ENCODE data around the gene CLDND1. TPM values are rescaled to one million over a fixed set of nuclear protein-coding genes. Genes with fewer than 3 reads are reported as not detected.
"Not testable (repeated sequence)": the region's sequence is repeated elsewhere in the genome, so short reads cannot be mapped to it uniquely, and the experiment has no call there.

CLDND1 gene
- total RNA-seq = 100 to 1,000 TPM; 514 to 528 TPM

GRCh38 chr3:98522544-98523281 is at the start of gene CLDND1:
CLDND1 (minus strand) TSS chr3:98522902; CDS start chr3:98521424, 1,478 bp downstream.
- Mint-ChIP-seq H3K4me3 (peak within 1 kb of the TSS; percentile 96), H3K36me3 (peaks cover 82% of the 10 kb centered on the region), H3K9me3 (ENCODE audit: low read depth) (no peaks in the 10 kb centered on the region), H3K27me3 (no peaks in the 10 kb centered on the region), H3K4me1 (peaks cover 67% of the 10 kb centered on the region), H3K27ac (peak within 1 kb of the TSS; percentile 93)
- CTCF ChIA-PET = interaction anchor here (0.7 to 2.1 kb wide), 17 partner anchors 10 to 483 kb away, joined by 3 to 9 read pairs (median 3); no protein-coding TSS in a partner anchor
- DNase-seq (peak; percentile 98), ATAC-seq (peak; percentile 93)

GRCh38 chr3:98568402-98568801 is 45.7 kb upstream of the CLDND1 start:
- no peak for DNase-seq
- H3K27ac Mint-ChIP-seq = peak overlapping the region; percentile 90
- CTCF ChIA-PET = no interaction called here
- no peak overlapping the region for H3K4me3 Mint-ChIP-seq
- H3K27me3 Mint-ChIP-seq = no peaks in the 10 kb centered on the region
- no peak for ATAC-seq
- H3K4me1 Mint-ChIP-seq = peaks cover 80% of the 10 kb centered on the region
- peaks cover 31% of the 10 kb centered on the region for H3K36me3 Mint-ChIP-seq
- peaks cover 4% of the 10 kb centered on the region for H3K9me3 Mint-ChIP-seq (ENCODE audit: low read depth)

- Mint-ChIP-seq H3K4me3 (peak overlapping the region; percentile 46), H3K36me3 (peaks cover 31% of the 10 kb centered on the region), H3K9me3 (ENCODE audit: low read depth) (peaks cover 4% of the 10 kb centered on the region), H3K4me1 (peaks cover 80% of the 10 kb centered on the region), H3K27ac (peak overlapping the region; percentile 90), H3K27me3 (no peaks in the 10 kb centered on the region)
- DNase-seq (peak; percentile 76), ATAC-seq (peak; percentile 55)
- CTCF ChIA-PET = interaction anchor here (1.6 kb wide), 1 partner anchor 45 kb away, joined by 4 read pairs; the partner anchor contains the start of gene CLDND1
Measured at GRCh38 chr3:98567666-98568270, 45.1 kb upstream of the CLDND1 start.

GRCh38 chr3:98565843-98566242 is 43.1 kb upstream of the CLDND1 start:
- H3K4me1 Mint-ChIP-seq = peaks cover 82% of the 10 kb centered on the region
- H3K9me3 Mint-ChIP-seq (ENCODE audit: low read depth) = peaks cover 4% of the 10 kb centered on the region
- peak overlapping the region; percentile 83 for H3K27ac Mint-ChIP-seq
- H3K27me3 Mint-ChIP-seq = no peaks in the 10 kb centered on the region
- no peak for ATAC-seq
- DNase-seq = no peak
- peaks cover 24% of the 10 kb centered on the region for H3K36me3 Mint-ChIP-seq
- H3K4me3 Mint-ChIP-seq = no peak overlapping the region
- CTCF ChIA-PET = interaction anchor here (0.6 to 1.6 kb wide), 6 partner anchors 10 to 236 kb away, joined by 3 to 5 read pairs (median 3); partner anchors contain the start of gene CLDND1

GRCh38 chr3:98565237-98565643 is 42.5 kb upstream of the CLDND1 start:
- Mint-ChIP-seq H3K27ac (peak overlapping the region; percentile 83), H3K4me1 (peaks cover 83% of the 10 kb centered on the region), H3K4me3 (peak overlapping the region; percentile 36), H3K9me3 (ENCODE audit: low read depth) (peaks cover 4% of the 10 kb centered on the region), H3K36me3 (peaks cover 23% of the 10 kb centered on the region), H3K27me3 (no peaks in the 10 kb centered on the region)
- DNase-seq (no peak), ATAC-seq (peak; percentile 21)
- CTCF ChIA-PET = interaction anchor here (0.6 to 2.5 kb wide), 11 partner anchors 8 to 235 kb away, joined by 3 to 6 read pairs (median 3); partner anchors contain the start of gene CPOX

- CTCF ChIA-PET = interaction anchor here (0.7 to 2.5 kb wide), 15 partner anchors 8 to 41 kb away, joined by 3 to 10 read pairs (median 5); partner anchors contain the start of genes CLDND1 and CPOX
- H3K27me3 Mint-ChIP-seq = no peaks in the 10 kb centered on the region
- peak overlapping the region; percentile 95 for H3K27ac Mint-ChIP-seq
- ATAC-seq = peak; percentile 43
- DNase-seq = no peak
- H3K4me1 Mint-ChIP-seq = peaks cover 88% of the 10 kb centered on the region
- peaks cover 24% of the 10 kb centered on the region for H3K36me3 Mint-ChIP-seq
- H3K4me3 Mint-ChIP-seq = peak overlapping the region; percentile 40
- H3K9me3 Mint-ChIP-seq (ENCODE audit: low read depth) = peaks cover 4% of the 10 kb centered on the region
Measured at GRCh38 chr3:98564282-98565005, 41.7 kb upstream of the CLDND1 start.

GRCh38 chr3:98563661-98564281 is 41.1 kb upstream of the CLDND1 start:
- peak overlapping the region; percentile 40 for H3K4me3 Mint-ChIP-seq
- peaks cover 2% of the 10 kb centered on the region for H3K9me3 Mint-ChIP-seq (ENCODE audit: low read depth)
- peak overlapping the region; percentile 95 for H3K27ac Mint-ChIP-seq
- peaks cover 88% of the 10 kb centered on the region for H3K4me1 Mint-ChIP-seq
- DNase-seq (no peak), ATAC-seq (peak; percentile 9)
- H3K27me3 Mint-ChIP-seq = no peaks in the 10 kb centered on the region
- peaks cover 26% of the 10 kb centered on the region for H3K36me3 Mint-ChIP-seq
- CTCF ChIA-PET = interaction anchor here (0.6 to 2.5 kb wide), 12 partner anchors 9 to 42 kb away, joined by 3 to 10 read pairs (median 5); partner anchors contain the start of gene CLDND1

GRCh38 chr3:98561727-98562521 is 39.2 kb upstream of the CLDND1 start:
- Mint-ChIP-seq H3K4me1 (peaks cover 92% of the 10 kb centered on the region), H3K9me3 (ENCODE audit: low read depth) (no peaks in the 10 kb centered on the region), H3K27me3 (no peaks in the 10 kb centered on the region), H3K27ac (peak overlapping the region; percentile 84), H3K36me3 (peaks cover 25% of the 10 kb centered on the region), H3K4me3 (no peak overlapping the region)
- ATAC-seq = peak; percentile 41
- CTCF ChIA-PET = interaction anchor here (0.9 to 2.4 kb wide), 6 partner anchors 8 to 55 kb away, joined by 3 to 10 read pairs (median 6); no protein-coding TSS in a partner anchor
- DNase-seq = no peak

- Mint-ChIP-seq H3K27me3 (no peaks in the 10 kb centered on the region), H3K27ac (peak overlapping the region; percentile 75), H3K9me3 (ENCODE audit: low read depth) (no peaks in the 10 kb centered on the region), H3K4me1 (peaks cover 91% of the 10 kb centered on the region), H3K36me3 (peaks cover 22% of the 10 kb centered on the region), H3K4me3 (peak overlapping the region; percentile 23)
- DNase-seq = no peak
- ATAC-seq = no peak
- CTCF ChIA-PET = no interaction called here
Measured at GRCh38 chr3:98560911-98561310, 38.2 kb upstream of the CLDND1 start.

- CTCF ChIA-PET = not testable (repeated sequence)
Measured at GRCh38 chr3:98559769-98560168, 37.1 kb upstream of the CLDND1 start.

GRCh38 chr3:98558100-98558827 is 35.6 kb upstream of the CLDND1 start:
- H3K4me1 Mint-ChIP-seq = peaks cover 82% of the 10 kb centered on the region
- no peak for DNase-seq
- peak overlapping the region; percentile 41 for H3K4me3 Mint-ChIP-seq
- H3K27ac Mint-ChIP-seq = peak overlapping the region; percentile 98
- CTCF ChIA-PET = interaction anchor here (0.9 to 4.0 kb wide), 8 partner anchors 14 to 35 kb away, joined by 3 to 16 read pairs (median 4); partner anchors contain the start of genes CLDND1 and CPOX
- H3K9me3 Mint-ChIP-seq (ENCODE audit: low read depth) = no peaks in the 10 kb centered on the region
- no peaks in the 10 kb centered on the region for H3K27me3 Mint-ChIP-seq
- no peak for ATAC-seq
- peaks cover 31% of the 10 kb centered on the region for H3K36me3 Mint-ChIP-seq

More at GRCh38 chr3:98559769-98560168, 37.1 kb upstream of the CLDND1 start:
- peak overlapping the region; percentile 98 for H3K27ac Mint-ChIP-seq
- H3K9me3 Mint-ChIP-seq (ENCODE audit: low read depth); DNase-seq; H3K4me3 Mint-ChIP-seq; H3K27me3 Mint-ChIP-seq; ATAC-seq: not testable (repeated sequence)
- H3K4me1 Mint-ChIP-seq = peaks cover 87% of the 10 kb centered on the region
- H3K36me3 Mint-ChIP-seq = peaks cover 27% of the 10 kb centered on the region

Measured in activated CD8-positive, alpha-beta memory T cell treated with anti-CD3 and anti-CD28 coated beads, Interleukin-2, amount 10 ng/mL, durations not matched to agents 7 days and 5 days (primary cell).